ENCODE measurements around the gene NPPB. TPM values are rescaled to one million over a fixed set of nuclear protein-coding genes. Genes with fewer than 3 reads are reported as not detected.

NPPB gene
- total and polyA plus RNA-seq, 2 of the 8 experiments (the other 6 are each of a cell fraction or from before 2014, with no cell fraction given), result 0.36 to 0.91 TPM

- TF ChIP-seq, protein P1, sequence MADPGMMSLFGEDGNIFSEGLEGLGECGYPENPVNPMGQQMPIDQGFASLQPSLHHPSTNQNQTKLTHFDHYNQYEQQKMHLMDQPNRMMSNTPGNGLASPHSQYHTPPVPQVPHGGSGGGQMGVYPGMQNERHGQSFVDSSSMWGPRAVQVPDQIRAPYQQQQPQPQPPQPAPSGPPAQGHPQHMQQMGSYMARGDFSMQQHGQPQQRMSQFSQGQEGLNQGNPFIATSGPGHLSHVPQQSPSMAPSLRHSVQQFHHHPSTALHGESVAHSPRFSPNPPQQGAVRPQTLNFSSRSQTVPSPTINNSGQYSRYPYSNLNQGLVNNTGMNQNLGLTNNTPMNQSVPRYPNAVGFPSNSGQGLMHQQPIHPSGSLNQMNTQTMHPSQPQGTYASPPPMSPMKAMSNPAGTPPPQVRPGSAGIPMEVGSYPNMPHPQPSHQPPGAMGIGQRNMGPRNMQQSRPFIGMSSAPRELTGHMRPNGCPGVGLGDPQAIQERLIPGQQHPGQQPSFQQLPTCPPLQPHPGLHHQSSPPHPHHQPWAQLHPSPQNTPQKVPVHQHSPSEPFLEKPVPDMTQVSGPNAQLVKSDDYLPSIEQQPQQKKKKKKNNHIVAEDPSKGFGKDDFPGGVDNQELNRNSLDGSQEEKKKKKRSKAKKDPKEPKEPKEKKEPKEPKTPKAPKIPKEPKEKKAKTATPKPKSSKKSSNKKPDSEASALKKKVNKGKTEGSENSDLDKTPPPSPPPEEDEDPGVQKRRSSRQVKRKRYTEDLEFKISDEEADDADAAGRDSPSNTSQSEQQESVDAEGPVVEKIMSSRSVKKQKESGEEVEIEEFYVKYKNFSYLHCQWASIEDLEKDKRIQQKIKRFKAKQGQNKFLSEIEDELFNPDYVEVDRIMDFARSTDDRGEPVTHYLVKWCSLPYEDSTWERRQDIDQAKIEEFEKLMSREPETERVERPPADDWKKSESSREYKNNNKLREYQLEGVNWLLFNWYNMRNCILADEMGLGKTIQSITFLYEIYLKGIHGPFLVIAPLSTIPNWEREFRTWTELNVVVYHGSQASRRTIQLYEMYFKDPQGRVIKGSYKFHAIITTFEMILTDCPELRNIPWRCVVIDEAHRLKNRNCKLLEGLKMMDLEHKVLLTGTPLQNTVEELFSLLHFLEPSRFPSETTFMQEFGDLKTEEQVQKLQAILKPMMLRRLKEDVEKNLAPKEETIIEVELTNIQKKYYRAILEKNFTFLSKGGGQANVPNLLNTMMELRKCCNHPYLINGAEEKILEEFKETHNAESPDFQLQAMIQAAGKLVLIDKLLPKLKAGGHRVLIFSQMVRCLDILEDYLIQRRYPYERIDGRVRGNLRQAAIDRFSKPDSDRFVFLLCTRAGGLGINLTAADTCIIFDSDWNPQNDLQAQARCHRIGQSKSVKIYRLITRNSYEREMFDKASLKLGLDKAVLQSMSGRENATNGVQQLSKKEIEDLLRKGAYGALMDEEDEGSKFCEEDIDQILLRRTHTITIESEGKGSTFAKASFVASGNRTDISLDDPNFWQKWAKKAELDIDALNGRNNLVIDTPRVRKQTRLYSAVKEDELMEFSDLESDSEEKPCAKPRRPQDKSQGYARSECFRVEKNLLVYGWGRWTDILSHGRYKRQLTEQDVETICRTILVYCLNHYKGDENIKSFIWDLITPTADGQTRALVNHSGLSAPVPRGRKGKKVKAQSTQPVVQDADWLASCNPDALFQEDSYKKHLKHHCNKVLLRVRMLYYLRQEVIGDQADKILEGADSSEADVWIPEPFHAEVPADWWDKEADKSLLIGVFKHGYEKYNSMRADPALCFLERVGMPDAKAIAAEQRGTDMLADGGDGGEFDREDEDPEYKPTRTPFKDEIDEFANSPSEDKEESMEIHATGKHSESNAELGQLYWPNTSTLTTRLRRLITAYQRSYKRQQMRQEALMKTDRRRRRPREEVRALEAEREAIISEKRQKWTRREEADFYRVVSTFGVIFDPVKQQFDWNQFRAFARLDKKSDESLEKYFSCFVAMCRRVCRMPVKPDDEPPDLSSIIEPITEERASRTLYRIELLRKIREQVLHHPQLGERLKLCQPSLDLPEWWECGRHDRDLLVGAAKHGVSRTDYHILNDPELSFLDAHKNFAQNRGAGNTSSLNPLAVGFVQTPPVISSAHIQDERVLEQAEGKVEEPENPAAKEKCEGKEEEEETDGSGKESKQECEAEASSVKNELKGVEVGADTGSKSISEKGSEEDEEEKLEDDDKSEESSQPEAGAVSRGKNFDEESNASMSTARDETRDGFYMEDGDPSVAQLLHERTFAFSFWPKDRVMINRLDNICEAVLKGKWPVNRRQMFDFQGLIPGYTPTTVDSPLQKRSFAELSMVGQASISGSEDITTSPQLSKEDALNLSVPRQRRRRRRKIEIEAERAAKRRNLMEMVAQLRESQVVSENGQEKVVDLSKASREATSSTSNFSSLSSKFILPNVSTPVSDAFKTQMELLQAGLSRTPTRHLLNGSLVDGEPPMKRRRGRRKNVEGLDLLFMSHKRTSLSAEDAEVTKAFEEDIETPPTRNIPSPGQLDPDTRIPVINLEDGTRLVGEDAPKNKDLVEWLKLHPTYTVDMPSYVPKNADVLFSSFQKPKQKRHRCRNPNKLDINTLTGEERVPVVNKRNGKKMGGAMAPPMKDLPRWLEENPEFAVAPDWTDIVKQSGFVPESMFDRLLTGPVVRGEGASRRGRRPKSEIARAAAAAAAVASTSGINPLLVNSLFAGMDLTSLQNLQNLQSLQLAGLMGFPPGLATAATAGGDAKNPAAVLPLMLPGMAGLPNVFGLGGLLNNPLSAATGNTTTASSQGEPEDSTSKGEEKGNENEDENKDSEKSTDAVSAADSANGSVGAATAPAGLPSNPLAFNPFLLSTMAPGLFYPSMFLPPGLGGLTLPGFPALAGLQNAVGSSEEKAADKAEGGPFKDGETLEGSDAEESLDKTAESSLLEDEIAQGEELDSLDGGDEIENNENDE (IDR thresholded peaks at IDR 0.05; ENCODE audit: insufficient replicate concordance, low read length), result no peak
- TF ChIP-seq SUZ12 (IDR thresholded peaks at IDR 0.05; ENCODE audit: low read length), result no peak
- no peak for TF ChIP-seq POLR2AphosphoS5 (IDR thresholded peaks at IDR 0.05; ENCODE audit: low read depth, low read length)
- TF ChIP-seq, protein P2, sequence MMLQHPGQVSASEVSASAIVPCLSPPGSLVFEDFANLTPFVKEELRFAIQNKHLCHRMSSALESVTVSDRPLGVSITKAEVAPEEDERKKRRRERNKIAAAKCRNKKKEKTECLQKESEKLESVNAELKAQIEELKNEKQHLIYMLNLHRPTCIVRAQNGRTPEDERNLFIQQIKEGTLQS (IDR thresholded peaks at IDR 0.05; ENCODE audit: insufficient read depth, low read depth, low read length), result no peak
- TF ChIP-seq BACH1 (IDR thresholded peaks at IDR 0.05; ENCODE audit: low read length), result no peak
- TF ChIP-seq CBX5 (IDR thresholded peaks at IDR 0.05; ENCODE audit: low read depth, low read length), result no peak
These were observed 4.2 kb downstream of the NPPB start (continued) for GRCh38 chr1:11854519-11854918.

Data from H1 (cell line).